GM21390 (cell line): ENCODE measurements around the gene KMT5B.
A peak's percentile ranks its signal among the peaks of the same experiment; 100 is the strongest.

Source experiments
- ATAC-seq: cut with Tn5 transposase; IDR thresholded peaks from one replicate; pipeline ENCODE4 v1.9.1; 2021; ENCODE audit not compliant: unreplicated experiment

Gene KMT5B

GRCh38 chr11:68121067-68121899 is 91.8 kb downstream of the KMT5B start, which contains the start of gene CHKA:
TSS of gene CHKA (minus strand) at chr11:68121388. CDS start at chr11:68121177, 211 bp downstream.
- peak; percentile 80 for ATAC-seq

DNA sequence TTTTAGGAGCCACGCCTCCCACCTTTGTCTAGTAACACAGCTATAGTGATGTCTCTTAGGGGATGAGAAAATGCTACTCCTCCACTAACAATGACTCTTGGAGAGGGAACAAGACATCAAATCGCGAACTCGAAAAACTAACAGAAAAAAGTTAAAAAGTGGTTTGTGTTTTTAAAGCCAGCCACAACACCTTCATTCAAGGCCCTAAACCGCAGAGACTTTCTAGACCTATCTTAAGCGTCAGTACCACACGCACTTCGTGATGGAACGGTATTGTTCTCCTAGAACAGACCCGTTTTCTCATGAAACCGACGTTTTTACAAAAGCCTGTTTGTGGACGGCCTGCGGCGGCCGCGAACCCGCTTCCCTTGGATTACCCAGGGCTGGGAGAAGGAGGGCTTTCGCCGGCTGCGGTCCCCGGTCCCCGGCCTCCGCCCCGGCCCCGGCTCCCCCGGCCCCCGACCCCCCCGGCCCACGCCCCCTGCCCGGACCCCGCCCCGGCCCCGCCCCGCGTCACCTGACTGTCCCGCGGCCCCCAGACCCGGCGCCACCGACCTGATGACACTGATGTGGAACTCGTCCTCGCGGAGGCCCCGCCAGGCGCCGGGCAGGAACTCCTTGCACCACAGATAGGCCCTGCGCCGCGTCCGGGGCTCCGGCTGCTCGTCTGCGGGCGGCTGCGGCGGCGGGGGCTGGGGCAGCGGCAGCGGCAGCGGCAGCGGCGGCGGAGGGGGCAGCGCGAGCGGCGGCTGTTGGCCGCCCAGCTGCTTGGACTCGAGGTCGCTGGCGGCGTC is 92.6 kb downstream of the KMT5B start:
- peak; percentile 20 for ATAC-seq

GRCh38 chr11:68118706-68119448 is 94.2 kb downstream of the KMT5B start:
- no peak for ATAC-seq

DNA sequence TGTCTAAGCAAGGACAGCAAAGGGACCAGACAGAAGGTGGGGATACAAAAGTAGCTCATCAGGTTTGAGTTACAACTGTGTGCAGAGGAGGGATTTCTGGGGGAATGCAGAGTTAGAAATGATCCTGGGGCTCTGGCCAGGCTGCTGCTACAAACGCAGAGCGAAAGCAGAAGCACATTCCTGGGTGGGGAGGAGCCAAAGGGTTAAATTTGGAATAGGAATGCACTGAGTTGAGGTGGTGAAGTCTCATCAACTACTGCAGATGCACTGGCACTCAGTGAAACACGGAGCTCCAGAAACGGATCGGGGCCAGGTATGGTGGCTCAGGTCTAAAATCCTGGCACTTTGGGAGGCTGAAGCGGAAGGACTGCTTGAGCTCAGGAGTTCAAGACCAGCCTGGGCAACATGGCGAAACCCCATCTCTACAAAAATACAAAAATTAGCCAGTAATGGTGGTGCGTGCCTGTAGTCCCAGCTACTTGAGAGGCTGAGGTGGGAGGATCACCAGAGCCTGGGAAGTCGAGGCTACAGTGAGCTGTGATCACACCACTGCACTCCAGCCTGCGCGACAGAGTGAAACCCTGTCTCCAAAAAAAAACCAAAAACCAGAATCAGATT is 95.1 kb downstream of the KMT5B start:
- no peak for ATAC-seq

DNA sequence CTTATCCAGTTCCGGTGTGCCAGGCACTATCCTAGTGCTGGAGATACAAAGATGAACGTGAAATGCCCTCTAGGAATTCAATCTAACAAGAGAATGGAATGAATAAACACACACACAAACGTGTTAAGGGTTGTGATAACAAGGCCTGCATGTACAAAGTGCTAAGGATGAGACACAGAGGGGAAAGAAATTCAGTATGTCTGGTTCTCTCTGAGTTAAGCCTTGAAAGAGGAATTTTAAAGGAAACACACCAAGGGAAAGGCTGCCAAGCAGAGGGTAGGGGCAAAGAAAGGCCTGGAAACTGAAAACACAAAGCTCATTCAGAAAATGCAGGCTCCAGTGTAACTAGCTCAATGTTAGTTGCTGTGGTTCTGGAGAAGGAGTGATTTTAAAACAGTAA is 96.1 kb downstream of the KMT5B start:
- no peak for ATAC-seq

GRCh38 chr11:68116126-68116525 is 97.0 kb downstream of the KMT5B start:
- ATAC-seq, result no peak

GRCh38 chr11:68115285-68115684 is 97.8 kb downstream of the KMT5B start:
- ATAC-seq, result no peak

DNA sequence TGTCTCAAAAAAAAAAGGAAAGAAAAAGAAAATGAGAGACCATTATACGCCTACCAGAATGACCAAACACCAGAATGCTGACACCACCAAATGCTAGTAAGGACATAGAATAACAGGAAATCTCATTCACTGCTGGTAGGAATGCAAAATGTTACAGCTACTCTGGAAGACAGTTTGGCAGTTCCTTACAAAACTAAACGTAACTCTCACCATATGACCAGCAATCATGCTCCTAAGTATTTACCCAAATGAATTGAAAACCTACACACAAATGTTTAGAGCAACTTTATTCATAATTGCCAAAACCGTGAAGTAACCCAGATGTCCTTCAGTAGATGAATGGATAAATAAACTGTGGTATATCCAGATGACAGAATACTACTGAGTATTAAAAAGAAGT is 99.1 kb downstream of the KMT5B start:
- no peak for ATAC-seq

- ATAC-seq, result no peak
These were observed 105.4 kb downstream of the KMT5B start for GRCh38 chr11:68107689-68108088.

GRCh38 chr11:68106165-68106940 is 106.7 kb downstream of the KMT5B start:
- no peak for ATAC-seq
